ENCODE results near the gene CCDC13. TPM values are rescaled to one million over a fixed set of nuclear protein-coding genes. Genes with fewer than 3 reads are reported as not detected.
A peak's percentile ranks its signal among the peaks of the same experiment; 100 is the strongest.

CCDC13 gene
- total RNA-seq, 1 donor from 2014 or later: 0.60 TPM

GRCh38 chr3:42795621-42796181 lies 22.6 kb upstream of the CCDC13 start:
- DNase-seq (ENCODE audit: low spot score in 2 of 2, unreplicated experiment in 2 of 2): no peak
- TF ChIP-seq CTCF (IDR thresholded peaks at IDR 0.05; ENCODE audit: unreplicated experiment): no peak
- Mint-ChIP-seq H3K4me1 (peaks cover 20% of the 10 kb centered on the region), H3K27me3 (ENCODE audit: low read depth) (no peaks in the 10 kb centered on the region), H3K27ac (no peak overlapping the region), H3K36me3 (peaks cover 19% of the 10 kb centered on the region), H3K4me3 (no peak overlapping the region), H3K9me3 (no peaks in the 10 kb centered on the region)

- DNase-seq (ENCODE audit: low spot score in 2 of 2, unreplicated experiment in 2 of 2): no peak
- Mint-ChIP-seq H3K4me3 (no peak overlapping the region), H3K27ac (peak overlapping the region; percentile 48)
Observed at GRCh38 chr3:42790714-42791229, 17.7 kb upstream of the CCDC13 start.

GRCh38 chr3:42786631-42787030 lies 13.6 kb upstream of the CCDC13 start:
- TF ChIP-seq CTCF (IDR thresholded peaks at IDR 0.05; ENCODE audit: unreplicated experiment): no peak
- Mint-ChIP-seq H3K27me3 (ENCODE audit: low read depth) (no peaks in the 10 kb centered on the region), H3K4me3 (no peak overlapping the region), H3K36me3 (peaks cover 21% of the 10 kb centered on the region), H3K4me1 (peaks cover 7% of the 10 kb centered on the region), H3K27ac (no peak overlapping the region), H3K9me3 (no peaks in the 10 kb centered on the region)
- no peak for DNase-seq (ENCODE audit: low spot score in 2 of 2, unreplicated experiment in 2 of 2)

More at GRCh38 chr3:42790714-42791229, 17.7 kb upstream of the CCDC13 start:
- Mint-ChIP-seq H3K27me3 (ENCODE audit: low read depth) (no peaks in the 10 kb centered on the region), H3K36me3 (peaks cover 22% of the 10 kb centered on the region), H3K9me3 (no peaks in the 10 kb centered on the region), H3K4me1 (peaks cover 10% of the 10 kb centered on the region)
- TF ChIP-seq CTCF (IDR thresholded peaks at IDR 0.05; ENCODE audit: unreplicated experiment): no peak

- peaks cover 21% of the 10 kb centered on the region for H3K36me3 Mint-ChIP-seq
- H3K27ac Mint-ChIP-seq: no peak overlapping the region
- H3K4me3 Mint-ChIP-seq: no peak overlapping the region
Observed at GRCh38 chr3:42786212-42786611, 13.2 kb upstream of the CCDC13 start.

GRCh38 chr3:42780892-42781700 lies 8.0 kb upstream of the CCDC13 start:
- H3K4me1 Mint-ChIP-seq: no peaks in the 10 kb centered on the region
- peaks cover 10% of the 10 kb centered on the region for H3K36me3 Mint-ChIP-seq
- TF ChIP-seq CTCF (IDR thresholded peaks at IDR 0.05; ENCODE audit: unreplicated experiment): peak; percentile 79
- no peaks in the 10 kb centered on the region for H3K27me3 Mint-ChIP-seq (ENCODE audit: low read depth)
- no peak overlapping the region for H3K4me3 Mint-ChIP-seq
- H3K27ac Mint-ChIP-seq: no peak overlapping the region
- H3K9me3 Mint-ChIP-seq: no peaks in the 10 kb centered on the region
- DNase-seq (ENCODE audit: low spot score in 2 of 2, unreplicated experiment in 2 of 2): no peak

More at GRCh38 chr3:42786212-42786611, 13.2 kb upstream of the CCDC13 start:
- Mint-ChIP-seq H3K4me1 (peaks cover 7% of the 10 kb centered on the region), H3K9me3 (no peaks in the 10 kb centered on the region), H3K27me3 (ENCODE audit: low read depth) (no peaks in the 10 kb centered on the region)
- TF ChIP-seq CTCF (IDR thresholded peaks at IDR 0.05; ENCODE audit: unreplicated experiment): no peak
- no peak for DNase-seq (ENCODE audit: low spot score in 2 of 2, unreplicated experiment in 2 of 2)
